GM03348 (cell line): ENCODE results near the gene PRR20E.
"Not testable (repeated sequence)": the region's sequence is repeated elsewhere in the genome, so short reads cannot be mapped to it uniquely, and the experiment has no call there.

Experiments
- DNase-seq: peaks from one replicate; pipeline ENCODE4 v3.0.0; 2012; ENCODE audit warnings: low spot score

Gene PRR20E

DNA sequence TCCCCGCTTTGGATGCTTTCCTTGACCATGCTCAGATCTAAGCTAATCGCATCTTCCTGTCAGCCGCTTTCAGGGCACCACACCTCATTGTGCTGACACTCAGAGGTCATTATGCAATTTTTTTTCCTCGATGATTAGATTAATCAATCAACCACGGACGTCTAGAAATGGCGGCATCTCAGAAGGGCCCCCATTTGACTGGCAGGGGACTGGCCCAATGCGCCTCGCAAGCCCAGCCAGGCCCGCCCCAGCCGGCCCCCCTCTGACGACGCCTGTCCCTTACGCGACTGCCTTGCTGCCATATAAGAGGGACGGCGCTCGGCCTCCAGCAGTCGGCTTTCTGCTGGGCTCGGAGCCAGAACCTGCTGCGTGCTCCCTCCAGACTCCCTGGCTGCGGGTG lies at the start of gene PRR20E:
PRR20E (plus strand) TSS at position 301 of the 400 bp plus-strand sequence. CDS start 387 bp downstream, outside the sequence.
- not testable (repeated sequence) for DNase-seq

- DNase-seq = no peak
Observed at GRCh38 chr13:57123681-57124080, 43.3 kb upstream of the PRR20E start.

DNA sequence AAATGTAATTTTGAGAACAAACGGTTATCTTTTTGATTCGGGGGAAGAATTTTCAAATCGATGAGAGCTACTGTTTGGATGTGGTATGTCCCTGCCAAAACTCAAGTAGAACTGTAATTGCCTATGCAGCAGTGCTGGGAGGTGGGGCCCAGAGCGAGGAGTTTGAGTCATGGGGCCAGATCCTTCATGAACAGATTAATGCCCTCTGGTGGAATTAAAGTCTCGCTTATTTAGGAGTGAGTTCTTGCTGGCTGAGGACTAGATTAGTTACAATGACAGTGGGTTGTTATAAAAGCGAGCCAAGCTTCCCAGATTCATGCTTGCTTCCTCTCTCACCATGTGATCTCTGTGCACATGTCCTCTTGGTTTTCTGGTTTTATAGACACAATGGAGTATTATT lies 38.1 kb upstream of the PRR20E start:
- no peak for DNase-seq

GRCh38 chr13:57136093-57136492 lies 30.9 kb upstream of the PRR20E start:
- no peak for DNase-seq

- no peak for DNase-seq
Observed at GRCh38 chr13:57137585-57137984, 29.4 kb upstream of the PRR20E start.

- DNase-seq = no peak
Observed at GRCh38 chr13:57138988-57139387, 28.0 kb upstream of the PRR20E start.

DNA sequence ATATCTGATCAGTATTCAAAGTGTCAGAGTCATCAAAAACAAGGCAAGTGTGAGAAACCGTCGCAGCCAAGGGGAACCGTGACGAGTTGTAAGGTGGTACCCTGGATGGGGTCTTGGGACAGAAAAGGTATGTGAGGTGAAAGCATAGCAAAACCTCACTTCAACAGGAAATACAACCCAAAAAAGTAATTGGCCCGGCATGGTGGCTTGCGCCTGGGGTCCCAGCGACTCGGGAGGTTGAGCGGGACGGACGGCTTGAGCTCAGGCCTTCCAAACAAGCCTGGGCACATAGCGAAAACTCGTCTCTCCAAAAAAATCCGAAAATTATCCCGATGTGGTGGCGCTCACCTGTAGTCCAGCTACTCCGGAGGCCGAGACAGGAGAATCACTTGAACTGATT lies 27.2 kb upstream of the PRR20E start:
- DNase-seq = not testable (repeated sequence)

GRCh38 chr13:57140235-57140968 lies 26.6 kb upstream of the PRR20E start, which contains the start of gene PRR20A:
TSS of gene PRR20A (plus strand) at chr13:57140918. CDS start at chr13:57141305, 387 bp downstream.
- not testable (repeated sequence) for DNase-seq

GRCh38 chr13:57147188-57147587 lies 19.8 kb upstream of the PRR20E start, which contains the start of gene PRR20B:
TSS of gene PRR20B (plus strand) at chr13:57147488. CDS start at chr13:57147875, 387 bp downstream.
- not testable (repeated sequence) for DNase-seq

- not testable (repeated sequence) for DNase-seq
Observed at GRCh38 chr13:57148106-57148505, 18.9 kb upstream of the PRR20E start.

GRCh38 chr13:57153761-57154160 lies 13.2 kb upstream of the PRR20E start, which contains the start of gene PRR20C:
TSS of gene PRR20C (plus strand) at chr13:57154061. CDS start at chr13:57154448, 387 bp downstream.
- not testable (repeated sequence) for DNase-seq

DNA sequence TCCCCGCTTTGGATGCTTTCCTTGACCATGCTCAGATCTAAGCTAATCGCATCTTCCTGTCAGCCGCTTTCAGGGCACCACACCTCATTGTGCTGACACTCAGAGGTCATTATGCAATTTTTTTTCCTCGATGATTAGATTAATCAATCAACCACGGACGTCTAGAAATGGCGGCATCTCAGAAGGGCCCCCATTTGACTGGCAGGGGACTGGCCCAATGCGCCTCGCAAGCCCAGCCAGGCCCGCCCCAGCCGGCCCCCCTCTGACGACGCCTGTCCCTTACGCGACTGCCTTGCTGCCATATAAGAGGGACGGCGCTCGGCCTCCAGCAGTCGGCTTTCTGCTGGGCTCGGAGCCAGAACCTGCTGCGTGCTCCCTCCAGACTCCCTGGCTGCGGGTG lies 6.7 kb upstream of the PRR20E start, which contains the start of gene PRR20D:
PRR20D (plus strand) TSS at position 301 of the 400 bp plus-strand sequence. CDS start 387 bp downstream, outside the sequence.
- not testable (repeated sequence) for DNase-seq

- DNase-seq = no peak
Observed at GRCh38 chr13:57191667-57192066, 24.7 kb downstream of the PRR20E start.

- no peak for DNase-seq
Observed at GRCh38 chr13:57212989-57213388, 46.0 kb downstream of the PRR20E start.
